GM12872 (cell line): ENCODE results near the gene HERC3.

Experiments used
- TF ChIP-seq, protein P1 (sequence below): IDR thresholded peaks from 3 replicates; pipeline ENCODE4 v1.5.1; 2011; ENCODE audit warnings: low read depth, mild to moderate bottlenecking, low read length, moderate library complexity; ENCODE audit not compliant: insufficient read depth

HERC3 gene

DNA sequence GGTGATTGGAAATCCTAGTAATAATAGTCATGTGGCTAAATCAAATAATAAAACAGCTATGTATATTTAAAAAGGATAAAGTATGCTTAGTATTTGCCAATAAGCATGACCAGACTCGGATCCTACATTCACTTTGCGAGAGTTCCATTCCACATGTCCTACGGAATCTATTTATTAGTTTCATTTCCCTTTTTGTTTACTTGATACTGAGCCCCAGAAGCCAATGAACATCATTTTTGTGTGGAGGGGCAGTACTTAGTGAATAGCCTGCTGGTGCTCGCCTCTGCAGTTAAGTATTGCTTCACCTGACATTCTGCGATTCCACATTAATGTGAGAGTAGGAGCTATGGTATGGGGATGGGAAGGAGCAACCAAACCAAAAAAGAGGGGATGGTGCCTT, 163.9 kb downstream of the HERC3 start:
- TF ChIP-seq, protein P1, sequence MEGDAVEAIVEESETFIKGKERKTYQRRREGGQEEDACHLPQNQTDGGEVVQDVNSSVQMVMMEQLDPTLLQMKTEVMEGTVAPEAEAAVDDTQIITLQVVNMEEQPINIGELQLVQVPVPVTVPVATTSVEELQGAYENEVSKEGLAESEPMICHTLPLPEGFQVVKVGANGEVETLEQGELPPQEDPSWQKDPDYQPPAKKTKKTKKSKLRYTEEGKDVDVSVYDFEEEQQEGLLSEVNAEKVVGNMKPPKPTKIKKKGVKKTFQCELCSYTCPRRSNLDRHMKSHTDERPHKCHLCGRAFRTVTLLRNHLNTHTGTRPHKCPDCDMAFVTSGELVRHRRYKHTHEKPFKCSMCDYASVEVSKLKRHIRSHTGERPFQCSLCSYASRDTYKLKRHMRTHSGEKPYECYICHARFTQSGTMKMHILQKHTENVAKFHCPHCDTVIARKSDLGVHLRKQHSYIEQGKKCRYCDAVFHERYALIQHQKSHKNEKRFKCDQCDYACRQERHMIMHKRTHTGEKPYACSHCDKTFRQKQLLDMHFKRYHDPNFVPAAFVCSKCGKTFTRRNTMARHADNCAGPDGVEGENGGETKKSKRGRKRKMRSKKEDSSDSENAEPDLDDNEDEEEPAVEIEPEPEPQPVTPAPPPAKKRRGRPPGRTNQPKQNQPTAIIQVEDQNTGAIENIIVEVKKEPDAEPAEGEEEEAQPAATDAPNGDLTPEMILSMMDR, result no peak

DNA sequence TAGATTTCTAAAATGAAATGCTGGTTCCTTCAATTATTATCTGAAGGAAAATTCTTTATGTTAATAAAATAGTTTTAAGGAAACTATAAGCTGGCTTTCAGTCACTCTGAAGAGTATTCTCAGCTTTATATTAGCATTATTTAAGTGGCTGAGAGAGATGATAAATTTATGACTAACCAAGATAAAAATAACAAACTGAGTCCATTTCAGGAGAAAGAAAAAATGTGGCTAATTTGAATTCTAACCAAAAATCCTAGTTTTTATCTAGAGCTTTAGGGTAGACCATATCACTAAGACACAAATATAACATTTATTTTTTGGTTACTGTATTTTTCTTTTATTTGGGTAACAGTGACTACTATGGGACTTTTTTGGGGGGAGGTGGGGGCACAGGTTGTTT, 164.8 kb downstream of the HERC3 start:
- TF ChIP-seq, protein P1, result no peak

DNA sequence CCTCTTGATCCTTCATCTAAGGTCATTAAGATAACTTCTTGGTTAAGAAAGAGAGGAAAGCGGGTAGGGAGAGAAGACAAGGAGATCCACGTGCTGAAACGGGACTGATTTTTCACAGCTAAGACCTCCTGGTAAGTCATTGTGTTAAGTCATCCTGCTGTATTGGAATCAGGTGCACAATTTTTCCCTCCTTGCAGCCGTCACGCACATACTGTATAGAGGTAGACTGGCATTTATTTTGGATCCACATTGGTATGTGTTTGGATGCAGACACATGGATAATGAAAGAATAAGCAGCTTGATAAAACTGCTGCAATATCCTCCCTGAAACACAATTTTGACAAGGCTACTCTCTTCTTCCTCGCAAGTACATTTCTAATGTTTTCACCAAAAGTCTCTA, 165.5 kb downstream of the HERC3 start:
- TF ChIP-seq, protein P1, result no peak
